ENCODE results near the gene GSTO1. TPM values are rescaled to one million over a fixed set of nuclear protein-coding genes. Genes with fewer than 3 reads are reported as not detected.

Gene GSTO1
- total and polyA plus RNA-seq, 2 experiments from 2014 or later, result 52.5 to 182 TPM

DNA sequence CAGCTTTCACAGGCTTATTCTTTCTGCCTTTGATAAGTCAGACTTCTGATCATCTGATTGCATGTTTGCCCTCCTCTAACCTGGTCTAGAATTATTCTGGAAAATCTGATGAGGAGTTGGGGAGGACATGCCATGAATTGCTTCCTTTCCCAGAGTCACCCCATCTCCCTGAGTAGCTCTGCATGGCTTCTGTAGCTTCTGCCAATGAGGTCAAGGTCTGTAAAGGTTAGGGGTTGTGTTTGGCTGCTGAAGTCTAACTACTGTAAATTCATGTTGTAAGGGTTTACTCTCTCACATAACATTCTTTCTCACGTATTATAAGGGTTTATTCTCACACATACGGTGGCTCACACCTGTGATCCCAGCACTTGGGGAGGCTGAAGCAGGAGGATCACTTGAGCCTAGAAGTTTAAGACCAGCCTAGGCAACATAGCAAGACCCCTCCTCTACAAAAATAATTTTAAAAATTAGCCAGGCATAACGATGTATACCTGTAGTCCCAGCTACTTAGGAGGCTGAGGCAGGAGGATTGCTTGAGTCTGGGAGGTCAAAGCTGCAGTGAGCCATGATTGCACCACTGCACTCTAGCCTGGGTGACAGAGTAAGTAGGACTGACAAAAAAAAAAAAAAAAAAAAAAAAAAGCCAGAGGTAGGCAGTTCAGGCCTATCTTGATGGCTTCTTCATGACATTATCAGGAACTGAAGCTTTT, 25.0 kb downstream of the GSTO1 start:
- ATAC-seq, result no peak
- no peak overlapping the region for H3K4me3 ChIP-seq
- no peak for DNase-seq (ENCODE audit: low spot score)
- no peak overlapping the region for H3K27ac Mint-ChIP-seq
- peaks cover 13% of the 10 kb centered on the region; the same call in 1 of the 3 replicates for H3K36me3 Mint-ChIP-seq (ENCODE audit: low read depth)
- H3K27me3 ChIP-seq (ENCODE audit: insufficient read depth), result 0 out of 2 replicates have a peak, but pooled peaks cover 8% of the 10 kb centered on the region
- H3K9me2 ChIP-seq (ENCODE audit: insufficient read depth), result no peaks in the 10 kb centered on the region
- H4K20me1 ChIP-seq (replicated peaks; ENCODE audit: insufficient read depth), result no peaks in the 10 kb centered on the region; the same call in 1 of the 2 replicates
- H3K4me2 ChIP-seq, result no peak overlapping the region
- H3K4me1 Mint-ChIP-seq, result peaks cover 9% of the 10 kb centered on the region; the same call in 2 of the 3 replicates
- peaks cover 6% of the 10 kb centered on the region for H3K27me3 Mint-ChIP-seq (ENCODE audit: insufficient read depth, low read depth, poor library complexity)
- H3K9me3 Mint-ChIP-seq, result no peaks in the 10 kb centered on the region
- peaks cover 16% of the 10 kb centered on the region for H3K79me2 ChIP-seq (replicated peaks; ENCODE audit: insufficient read depth)
- TF ChIP-seq NANOG (IDR thresholded peaks at IDR 0.05; ENCODE audit: borderline replicate concordance) (no peak), CREB1 (CRISPR knock-in tag; IDR thresholded peaks at IDR 0.05; ENCODE audit: low read depth) (no peak), STAT1 (IDR thresholded peaks at IDR 0.05; ENCODE audit: unreplicated experiment) (no peak), ZNF331 (CRISPR knock-in tag; IDR thresholded peaks at IDR 0.05; ENCODE audit: low read depth) (no peak), EZH2 (IDR thresholded peaks at IDR 0.05; ENCODE audit: low read depth, unreplicated experiment) (no peak), JUNB (IDR thresholded peaks at IDR 0.05; ENCODE audit: unreplicated experiment) (no peak), ZNF114 (CRISPR knock-in tag; IDR thresholded peaks at IDR 0.05) (no peak), POLR2AphosphoS5 (IDR thresholded peaks at IDR 0.05; ENCODE audit: low read depth) (no peak), EZH2phosphoT487 (IDR thresholded peaks at IDR 0.05; ENCODE audit: unreplicated experiment) (no peak)
- TF ChIP-seq, protein P1, sequence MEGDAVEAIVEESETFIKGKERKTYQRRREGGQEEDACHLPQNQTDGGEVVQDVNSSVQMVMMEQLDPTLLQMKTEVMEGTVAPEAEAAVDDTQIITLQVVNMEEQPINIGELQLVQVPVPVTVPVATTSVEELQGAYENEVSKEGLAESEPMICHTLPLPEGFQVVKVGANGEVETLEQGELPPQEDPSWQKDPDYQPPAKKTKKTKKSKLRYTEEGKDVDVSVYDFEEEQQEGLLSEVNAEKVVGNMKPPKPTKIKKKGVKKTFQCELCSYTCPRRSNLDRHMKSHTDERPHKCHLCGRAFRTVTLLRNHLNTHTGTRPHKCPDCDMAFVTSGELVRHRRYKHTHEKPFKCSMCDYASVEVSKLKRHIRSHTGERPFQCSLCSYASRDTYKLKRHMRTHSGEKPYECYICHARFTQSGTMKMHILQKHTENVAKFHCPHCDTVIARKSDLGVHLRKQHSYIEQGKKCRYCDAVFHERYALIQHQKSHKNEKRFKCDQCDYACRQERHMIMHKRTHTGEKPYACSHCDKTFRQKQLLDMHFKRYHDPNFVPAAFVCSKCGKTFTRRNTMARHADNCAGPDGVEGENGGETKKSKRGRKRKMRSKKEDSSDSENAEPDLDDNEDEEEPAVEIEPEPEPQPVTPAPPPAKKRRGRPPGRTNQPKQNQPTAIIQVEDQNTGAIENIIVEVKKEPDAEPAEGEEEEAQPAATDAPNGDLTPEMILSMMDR (conservative IDR thresholded peaks at IDR 0.05; ENCODE audit: low read depth in 2 of 2), result no peak
- TF ChIP-seq, protein P2, sequence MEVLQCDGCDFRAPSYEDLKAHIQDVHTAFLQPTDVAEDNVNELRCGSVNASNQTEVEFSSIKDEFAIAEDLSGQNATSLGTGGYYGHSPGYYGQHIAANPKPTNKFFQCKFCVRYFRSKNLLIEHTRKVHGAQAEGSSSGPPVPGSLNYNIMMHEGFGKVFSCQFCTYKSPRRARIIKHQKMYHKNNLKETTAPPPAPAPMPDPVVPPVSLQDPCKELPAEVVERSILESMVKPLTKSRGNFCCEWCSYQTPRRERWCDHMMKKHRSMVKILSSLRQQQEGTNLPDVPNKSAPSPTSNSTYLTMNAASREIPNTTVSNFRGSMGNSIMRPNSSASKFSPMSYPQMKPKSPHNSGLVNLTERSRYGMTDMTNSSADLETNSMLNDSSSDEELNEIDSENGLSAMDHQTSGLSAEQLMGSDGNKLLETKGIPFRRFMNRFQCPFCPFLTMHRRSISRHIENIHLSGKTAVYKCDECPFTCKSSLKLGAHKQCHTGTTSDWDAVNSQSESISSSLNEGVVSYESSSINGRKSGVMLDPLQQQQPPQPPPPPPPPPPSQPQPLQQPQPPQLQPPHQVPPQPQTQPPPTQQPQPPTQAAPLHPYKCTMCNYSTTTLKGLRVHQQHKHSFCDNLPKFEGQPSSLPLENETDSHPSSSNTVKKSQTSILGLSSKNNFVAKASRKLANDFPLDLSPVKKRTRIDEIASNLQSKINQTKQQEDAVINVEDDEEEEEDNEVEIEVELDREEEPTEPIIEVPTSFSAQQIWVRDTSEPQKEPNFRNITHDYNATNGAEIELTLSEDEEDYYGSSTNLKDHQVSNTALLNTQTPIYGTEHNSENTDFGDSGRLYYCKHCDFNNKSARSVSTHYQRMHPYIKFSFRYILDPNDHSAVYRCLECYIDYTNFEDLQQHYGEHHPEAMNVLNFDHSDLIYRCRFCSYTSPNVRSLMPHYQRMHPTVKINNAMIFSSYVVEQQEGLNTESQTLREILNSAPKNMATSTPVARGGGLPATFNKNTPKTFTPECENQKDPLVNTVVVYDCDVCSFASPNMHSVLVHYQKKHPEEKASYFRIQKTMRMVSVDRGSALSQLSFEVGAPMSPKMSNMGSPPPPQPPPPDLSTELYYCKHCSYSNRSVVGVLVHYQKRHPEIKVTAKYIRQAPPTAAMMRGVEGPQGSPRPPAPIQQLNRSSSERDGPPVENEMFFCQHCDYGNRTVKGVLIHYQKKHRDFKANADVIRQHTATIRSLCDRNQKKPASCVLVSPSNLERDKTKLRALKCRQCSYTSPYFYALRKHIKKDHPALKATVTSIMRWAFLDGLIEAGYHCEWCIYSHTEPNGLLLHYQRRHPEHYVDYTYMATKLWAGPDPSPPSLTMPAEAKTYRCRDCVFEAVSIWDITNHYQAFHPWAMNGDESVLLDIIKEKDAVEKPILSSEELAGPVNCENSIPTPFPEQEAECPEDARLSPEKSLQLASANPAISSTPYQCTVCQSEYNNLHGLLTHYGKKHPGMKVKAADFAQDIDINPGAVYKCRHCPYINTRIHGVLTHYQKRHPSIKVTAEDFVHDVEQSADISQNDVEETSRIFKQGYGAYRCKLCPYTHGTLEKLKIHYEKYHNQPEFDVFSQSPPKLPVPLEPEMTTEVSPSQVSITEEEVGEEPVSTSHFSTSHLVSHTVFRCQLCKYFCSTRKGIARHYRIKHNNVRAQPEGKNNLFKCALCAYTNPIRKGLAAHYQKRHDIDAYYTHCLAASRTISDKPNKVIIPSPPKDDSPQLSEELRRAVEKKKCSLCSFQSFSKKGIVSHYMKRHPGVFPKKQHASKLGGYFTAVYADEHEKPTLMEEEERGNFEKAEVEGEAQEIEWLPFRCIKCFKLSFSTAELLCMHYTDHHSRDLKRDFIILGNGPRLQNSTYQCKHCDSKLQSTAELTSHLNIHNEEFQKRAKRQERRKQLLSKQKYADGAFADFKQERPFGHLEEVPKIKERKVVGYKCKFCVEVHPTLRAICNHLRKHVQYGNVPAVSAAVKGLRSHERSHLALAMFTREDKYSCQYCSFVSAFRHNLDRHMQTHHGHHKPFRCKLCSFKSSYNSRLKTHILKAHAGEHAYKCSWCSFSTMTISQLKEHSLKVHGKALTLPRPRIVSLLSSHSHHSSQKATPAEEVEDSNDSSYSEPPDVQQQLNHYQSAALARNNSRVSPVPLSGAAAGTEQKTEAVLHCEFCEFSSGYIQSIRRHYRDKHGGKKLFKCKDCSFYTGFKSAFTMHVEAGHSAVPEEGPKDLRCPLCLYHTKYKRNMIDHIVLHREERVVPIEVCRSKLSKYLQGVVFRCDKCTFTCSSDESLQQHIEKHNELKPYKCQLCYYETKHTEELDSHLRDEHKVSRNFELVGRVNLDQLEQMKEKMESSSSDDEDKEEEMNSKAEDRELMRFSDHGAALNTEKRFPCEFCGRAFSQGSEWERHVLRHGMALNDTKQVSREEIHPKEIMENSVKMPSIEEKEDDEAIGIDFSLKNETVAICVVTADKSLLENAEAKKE (CRISPR knock-in tag; IDR thresholded peaks at IDR 0.05), result no peak
- TF ChIP-seq, protein P3, sequence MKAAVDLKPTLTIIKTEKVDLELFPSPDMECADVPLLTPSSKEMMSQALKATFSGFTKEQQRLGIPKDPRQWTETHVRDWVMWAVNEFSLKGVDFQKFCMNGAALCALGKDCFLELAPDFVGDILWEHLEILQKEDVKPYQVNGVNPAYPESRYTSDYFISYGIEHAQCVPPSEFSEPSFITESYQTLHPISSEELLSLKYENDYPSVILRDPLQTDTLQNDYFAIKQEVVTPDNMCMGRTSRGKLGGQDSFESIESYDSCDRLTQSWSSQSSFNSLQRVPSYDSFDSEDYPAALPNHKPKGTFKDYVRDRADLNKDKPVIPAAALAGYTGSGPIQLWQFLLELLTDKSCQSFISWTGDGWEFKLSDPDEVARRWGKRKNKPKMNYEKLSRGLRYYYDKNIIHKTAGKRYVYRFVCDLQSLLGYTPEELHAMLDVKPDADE (IDR thresholded peaks at IDR 0.05), result no peak
- TF ChIP-seq, protein P4, sequence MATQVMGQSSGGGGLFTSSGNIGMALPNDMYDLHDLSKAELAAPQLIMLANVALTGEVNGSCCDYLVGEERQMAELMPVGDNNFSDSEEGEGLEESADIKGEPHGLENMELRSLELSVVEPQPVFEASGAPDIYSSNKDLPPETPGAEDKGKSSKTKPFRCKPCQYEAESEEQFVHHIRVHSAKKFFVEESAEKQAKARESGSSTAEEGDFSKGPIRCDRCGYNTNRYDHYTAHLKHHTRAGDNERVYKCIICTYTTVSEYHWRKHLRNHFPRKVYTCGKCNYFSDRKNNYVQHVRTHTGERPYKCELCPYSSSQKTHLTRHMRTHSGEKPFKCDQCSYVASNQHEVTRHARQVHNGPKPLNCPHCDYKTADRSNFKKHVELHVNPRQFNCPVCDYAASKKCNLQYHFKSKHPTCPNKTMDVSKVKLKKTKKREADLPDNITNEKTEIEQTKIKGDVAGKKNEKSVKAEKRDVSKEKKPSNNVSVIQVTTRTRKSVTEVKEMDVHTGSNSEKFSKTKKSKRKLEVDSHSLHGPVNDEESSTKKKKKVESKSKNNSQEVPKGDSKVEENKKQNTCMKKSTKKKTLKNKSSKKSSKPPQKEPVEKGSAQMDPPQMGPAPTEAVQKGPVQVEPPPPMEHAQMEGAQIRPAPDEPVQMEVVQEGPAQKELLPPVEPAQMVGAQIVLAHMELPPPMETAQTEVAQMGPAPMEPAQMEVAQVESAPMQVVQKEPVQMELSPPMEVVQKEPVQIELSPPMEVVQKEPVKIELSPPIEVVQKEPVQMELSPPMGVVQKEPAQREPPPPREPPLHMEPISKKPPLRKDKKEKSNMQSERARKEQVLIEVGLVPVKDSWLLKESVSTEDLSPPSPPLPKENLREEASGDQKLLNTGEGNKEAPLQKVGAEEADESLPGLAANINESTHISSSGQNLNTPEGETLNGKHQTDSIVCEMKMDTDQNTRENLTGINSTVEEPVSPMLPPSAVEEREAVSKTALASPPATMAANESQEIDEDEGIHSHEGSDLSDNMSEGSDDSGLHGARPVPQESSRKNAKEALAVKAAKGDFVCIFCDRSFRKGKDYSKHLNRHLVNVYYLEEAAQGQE (IDR thresholded peaks at IDR 0.05; ENCODE audit: unreplicated experiment), result no peak
- no peak overlapping the region for H2AFZ ChIP-seq
- no peaks in the 10 kb centered on the region for H3F3A ChIP-seq (replicated peaks; ENCODE audit: low read depth)
- no peak overlapping the region for H3K27ac ChIP-seq (ENCODE audit: low read depth)
- H3K4me1 ChIP-seq (ENCODE audit: insufficient read depth), result peaks cover 12% of the 10 kb centered on the region
- no peak overlapping the region for H3K4me3 Mint-ChIP-seq
- H3K36me3 ChIP-seq (ENCODE audit: insufficient read depth), result no peaks in the 10 kb centered on the region

Measured in GM23338 (cell line).